Measurements from ENCODE around the gene PITRM1.
A peak's percentile ranks its signal among the peaks of the same experiment; 100 is the strongest.

PITRM1 gene

GRCh38 chr10:3097160-3097559 is 75.4 kb downstream of the PITRM1 start:
- DNase-seq = no peak

GRCh38 chr10:3096149-3096548 is 76.4 kb downstream of the PITRM1 start:
- DNase-seq = no peak

DNA sequence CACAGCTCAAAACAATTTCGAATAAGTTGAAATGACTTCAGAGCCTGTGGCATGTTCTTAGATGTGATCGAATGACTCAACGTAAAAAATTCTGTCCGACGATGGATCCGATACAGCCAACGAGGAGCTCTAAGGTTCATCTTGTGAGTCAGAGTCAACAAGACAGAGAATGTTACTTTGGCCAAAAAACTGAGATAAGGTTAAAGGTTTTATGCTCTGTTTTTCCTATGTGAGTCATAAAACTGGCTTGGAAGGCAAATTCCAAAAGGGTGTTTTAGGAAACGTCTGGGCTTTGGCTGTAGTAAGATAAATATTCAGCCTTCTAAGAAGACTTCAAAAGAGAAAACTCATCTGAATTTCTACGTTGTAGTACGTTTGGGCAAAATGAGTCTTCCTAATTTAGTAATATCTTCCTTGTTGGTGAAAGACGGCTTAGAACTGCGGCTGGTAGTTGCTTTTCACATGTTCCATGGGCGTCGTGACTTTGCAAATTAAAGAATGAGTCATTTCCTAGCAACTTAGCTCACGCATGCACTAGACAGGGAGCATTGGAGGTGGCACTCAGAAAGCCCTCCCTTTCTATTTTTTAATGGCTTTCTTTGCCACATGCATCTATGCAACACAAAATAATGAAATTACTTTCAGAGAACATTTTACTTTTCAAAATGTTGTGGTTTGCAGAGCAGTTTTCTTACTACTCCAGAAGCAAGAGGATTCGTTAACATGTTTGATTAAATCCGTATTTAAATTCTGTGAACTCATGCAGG is 77.0 kb downstream of the PITRM1 start:
- DNase-seq = peak; percentile 96

GRCh38 chr10:3094609-3095036 is 78.0 kb downstream of the PITRM1 start:
- peak; percentile 68 for DNase-seq

DNA sequence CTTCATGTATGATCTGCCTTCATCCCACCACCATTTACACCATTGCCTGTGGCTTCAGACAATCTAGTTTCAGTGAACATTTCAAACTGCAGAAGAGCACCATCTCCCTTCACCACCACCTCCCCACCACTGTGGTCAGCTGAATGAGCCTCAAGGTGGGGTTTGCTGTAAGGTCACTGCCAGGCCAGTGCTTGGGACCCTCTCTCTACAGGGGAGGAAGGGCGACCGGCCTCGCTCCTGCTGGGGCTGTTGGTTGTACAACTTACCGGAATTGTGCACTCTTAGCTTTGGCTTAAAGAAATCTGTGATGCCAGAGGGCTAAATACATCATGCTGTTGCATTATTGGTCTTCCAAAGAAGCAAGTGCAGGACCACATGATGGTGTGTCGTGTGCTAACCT is 78.6 kb downstream of the PITRM1 start:
- DNase-seq = no peak

- DNase-seq = no peak
Observed at GRCh38 chr10:3091921-3092320, 80.7 kb downstream of the PITRM1 start.

GRCh38 chr10:3090914-3091787 is 81.4 kb downstream of the PITRM1 start:
- DNase-seq = no peak

GRCh38 chr10:3090388-3090787 is 82.2 kb downstream of the PITRM1 start:
- no peak for DNase-seq

Measured in OCI-M1 (cell line).